BJ (cell line): ENCODE measurements around the gene SCYL1. TPM values are rescaled to one million over a fixed set of nuclear protein-coding genes. Genes with fewer than 3 reads are reported as not detected.
"Not testable (repeated sequence)": the region's sequence is repeated elsewhere in the genome, so short reads cannot be mapped to it uniquely, and the experiment has no call there.

ENCODE experiments used
- CTCF ChIA-PET: fragments of 350-600 bp; formaldehyde crosslinking; extraction: SDS; loops from one replicate; lab custom pipeline; 2021; ENCODE audit warnings: antibody characterized with exemption, inconsistent platforms; lab: Yijun Ruan, JAX
- POLR2A ChIA-PET: fragments of 300-600 bp; sonication (Branson Sonifier 250); formaldehyde crosslinking; extraction: SDS; loops from one replicate; lab custom pipeline; 2021; ENCODE audit warnings: antibody characterized with exemption; lab: Charles Lee
- DNase-seq: peaks from one replicate; pipeline ENCODE4 v3.0.0-alpha.2; 2011; ENCODE audit warnings: low read depth
- H3K27me3 ChIP-seq: 2 replicates; pipeline ENCODE4 v1.6.0; 2011; ENCODE audit warnings: low read length; ENCODE audit not compliant: control insufficient read depth, insufficient read depth
- H3K36me3 ChIP-seq: 2 replicates; pipeline ENCODE4 v1.5.1; 2011; ENCODE audit warnings: low read length; ENCODE audit not compliant: control insufficient read depth, insufficient read depth
- H3K4me3 ChIP-seq: 2 replicates; pipeline ENCODE4 v1.5.1; 2011; ENCODE audit warnings: low read depth, mild to moderate bottlenecking, control low read depth, low read length
- polyA plus RNA-seq: library from polyadenylated mRNA; depleted of rRNA; stranded (reverse); fragments of >200 nt; gene quantifications from 2 replicates; pipeline ENCODE4 v1.2.3, GENCODE V29; 2011
- TF ChIP-seq, protein P1 (sequence below): IDR thresholded peaks from 2 replicates; pipeline ENCODE4 v1.5.1; 2011; ENCODE audit warnings: low read depth, mild to moderate bottlenecking, control low read depth, inconsistent platforms, low read length, moderate library complexity; ENCODE audit not compliant: insufficient read depth

The SCYL1 gene
- polyA plus RNA-seq, 1 experiment = 134 TPM

DNA sequence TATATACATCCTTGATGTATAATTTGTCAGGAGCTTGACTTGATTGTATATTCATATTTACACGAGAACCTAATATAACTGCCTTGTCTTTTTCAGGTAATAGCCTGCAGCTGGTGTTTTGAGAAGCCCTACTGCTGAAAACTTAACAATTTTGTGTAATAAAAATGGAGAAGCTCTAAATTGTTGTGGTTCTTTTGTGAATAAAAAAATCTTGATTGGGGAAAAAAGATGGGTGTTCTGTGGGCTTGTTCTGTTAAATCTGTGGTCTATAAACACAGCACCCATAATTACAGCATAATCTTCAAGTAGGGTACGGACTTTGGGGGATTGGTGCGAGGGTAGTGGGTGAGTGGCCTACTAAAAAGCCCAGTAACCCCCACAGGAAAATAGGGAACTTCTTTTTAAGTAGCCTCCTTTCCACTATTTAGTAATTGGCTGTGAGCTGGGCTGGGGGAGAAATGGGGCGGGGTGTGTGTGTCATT, 18.6 kb upstream of the SCYL1 start:
- peak overlapping the region; percentile 76 for H3K4me3 ChIP-seq
- CTCF ChIA-PET = interaction anchor here (0.9 to 8.7 kb wide), 4 partner anchors 9 to 89 kb away, joined by 3 to 128 read pairs (median 8); no protein-coding TSS in a partner anchor
- DNase-seq = no peak
- peaks cover 18% of the 10 kb centered on the region for H3K36me3 ChIP-seq
- TF ChIP-seq, protein P1, sequence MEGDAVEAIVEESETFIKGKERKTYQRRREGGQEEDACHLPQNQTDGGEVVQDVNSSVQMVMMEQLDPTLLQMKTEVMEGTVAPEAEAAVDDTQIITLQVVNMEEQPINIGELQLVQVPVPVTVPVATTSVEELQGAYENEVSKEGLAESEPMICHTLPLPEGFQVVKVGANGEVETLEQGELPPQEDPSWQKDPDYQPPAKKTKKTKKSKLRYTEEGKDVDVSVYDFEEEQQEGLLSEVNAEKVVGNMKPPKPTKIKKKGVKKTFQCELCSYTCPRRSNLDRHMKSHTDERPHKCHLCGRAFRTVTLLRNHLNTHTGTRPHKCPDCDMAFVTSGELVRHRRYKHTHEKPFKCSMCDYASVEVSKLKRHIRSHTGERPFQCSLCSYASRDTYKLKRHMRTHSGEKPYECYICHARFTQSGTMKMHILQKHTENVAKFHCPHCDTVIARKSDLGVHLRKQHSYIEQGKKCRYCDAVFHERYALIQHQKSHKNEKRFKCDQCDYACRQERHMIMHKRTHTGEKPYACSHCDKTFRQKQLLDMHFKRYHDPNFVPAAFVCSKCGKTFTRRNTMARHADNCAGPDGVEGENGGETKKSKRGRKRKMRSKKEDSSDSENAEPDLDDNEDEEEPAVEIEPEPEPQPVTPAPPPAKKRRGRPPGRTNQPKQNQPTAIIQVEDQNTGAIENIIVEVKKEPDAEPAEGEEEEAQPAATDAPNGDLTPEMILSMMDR = no peak
- POLR2A ChIA-PET = interaction anchor here (0.6 to 7.8 kb wide), 13 partner anchors 8 to 546 kb away, joined by 3 to 80 read pairs (median 8); partner anchors contain the start of genes MALAT1, NEAT1 and SF3B2
- no peaks in the 10 kb centered on the region for H3K27me3 ChIP-seq

DNA sequence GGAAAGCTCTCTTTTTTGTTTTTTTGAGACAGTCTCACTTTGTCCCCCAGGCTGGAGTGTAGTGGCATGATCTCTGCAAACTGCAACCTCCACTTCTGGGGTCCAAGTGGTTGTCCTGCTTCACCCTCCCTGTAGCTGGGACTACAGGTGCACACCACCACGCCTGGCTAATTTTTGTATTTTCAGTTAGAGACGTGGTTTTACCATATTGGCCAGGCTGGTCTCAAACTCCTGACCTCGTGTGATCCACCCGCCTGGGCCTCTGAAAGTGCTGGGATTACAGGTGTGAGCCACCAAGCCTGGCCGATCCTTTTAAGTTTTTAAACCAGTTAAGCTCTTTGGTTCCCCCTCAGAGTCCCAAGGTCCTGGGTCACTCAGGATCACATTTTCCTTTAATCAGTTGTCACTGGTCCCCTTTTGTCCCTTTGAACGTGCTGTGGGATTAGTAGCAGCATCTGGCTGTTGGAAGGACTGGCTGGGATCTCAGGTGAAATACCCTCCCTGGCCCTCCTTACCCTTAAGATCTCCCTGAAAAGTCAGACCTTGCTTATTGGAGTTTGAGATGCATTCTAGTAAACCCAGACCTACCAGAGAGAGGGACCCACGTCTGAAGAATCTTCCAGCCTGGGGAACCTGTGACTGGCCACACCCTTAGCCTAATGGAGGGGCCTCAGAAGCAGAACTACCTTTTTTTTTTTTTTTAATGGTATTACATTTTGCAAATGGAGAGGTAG, 17.9 kb upstream of the SCYL1 start:
- peak overlapping the region; percentile 76 for H3K4me3 ChIP-seq
- ChIA-PET POLR2A (interaction anchor here (0.6 to 7.8 kb wide), 15 partner anchors 9 to 545 kb away, joined by 3 to 80 read pairs (median 8); partner anchors contain the start of genes MALAT1, NEAT1 and SF3B2), CTCF (interaction anchor here (0.6 to 8.7 kb wide), 7 partner anchors 8 to 118 kb away, joined by 3 to 128 read pairs (median 5); partner anchors contain the start of gene MALAT1)
- H3K36me3 ChIP-seq = peaks cover 15% of the 10 kb centered on the region
- no peaks in the 10 kb centered on the region for H3K27me3 ChIP-seq
- TF ChIP-seq, protein P1 = no peak
- no peak for DNase-seq

DNA sequence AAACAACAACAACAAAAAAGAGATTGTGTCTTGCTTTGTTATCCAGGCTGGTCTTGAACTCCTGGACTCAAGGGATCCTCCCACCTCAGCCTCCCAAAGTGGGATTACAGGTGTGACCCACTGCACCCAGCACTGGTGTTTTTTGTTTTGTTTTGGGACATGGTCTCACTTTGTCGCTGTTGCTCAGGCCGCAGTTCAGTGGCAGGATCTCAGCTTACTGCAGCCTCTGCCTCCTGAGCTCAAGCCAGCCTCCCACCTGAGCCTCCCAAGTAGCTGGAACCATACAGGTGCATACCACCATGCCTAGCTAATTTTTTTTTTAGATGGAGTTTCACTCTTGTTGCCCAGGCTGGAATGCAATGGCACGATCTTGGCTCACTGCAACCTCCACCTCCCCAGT, 12.6 kb upstream of the SCYL1 start:
- not testable (repeated sequence) for H3K27me3 ChIP-seq, H3K4me3 ChIP-seq, DNase-seq, H3K36me3 ChIP-seq
- ChIA-PET CTCF (interaction anchor here (1.0 to 8.7 kb wide), 2 partner anchors 95 to 145 kb away, joined by 4 to 128 read pairs; no protein-coding TSS in a partner anchor), POLR2A (interaction anchor here (0.6 kb wide), 1 partner anchor 63 kb away, joined by 3 read pairs; no protein-coding TSS in a partner anchor)

DNA sequence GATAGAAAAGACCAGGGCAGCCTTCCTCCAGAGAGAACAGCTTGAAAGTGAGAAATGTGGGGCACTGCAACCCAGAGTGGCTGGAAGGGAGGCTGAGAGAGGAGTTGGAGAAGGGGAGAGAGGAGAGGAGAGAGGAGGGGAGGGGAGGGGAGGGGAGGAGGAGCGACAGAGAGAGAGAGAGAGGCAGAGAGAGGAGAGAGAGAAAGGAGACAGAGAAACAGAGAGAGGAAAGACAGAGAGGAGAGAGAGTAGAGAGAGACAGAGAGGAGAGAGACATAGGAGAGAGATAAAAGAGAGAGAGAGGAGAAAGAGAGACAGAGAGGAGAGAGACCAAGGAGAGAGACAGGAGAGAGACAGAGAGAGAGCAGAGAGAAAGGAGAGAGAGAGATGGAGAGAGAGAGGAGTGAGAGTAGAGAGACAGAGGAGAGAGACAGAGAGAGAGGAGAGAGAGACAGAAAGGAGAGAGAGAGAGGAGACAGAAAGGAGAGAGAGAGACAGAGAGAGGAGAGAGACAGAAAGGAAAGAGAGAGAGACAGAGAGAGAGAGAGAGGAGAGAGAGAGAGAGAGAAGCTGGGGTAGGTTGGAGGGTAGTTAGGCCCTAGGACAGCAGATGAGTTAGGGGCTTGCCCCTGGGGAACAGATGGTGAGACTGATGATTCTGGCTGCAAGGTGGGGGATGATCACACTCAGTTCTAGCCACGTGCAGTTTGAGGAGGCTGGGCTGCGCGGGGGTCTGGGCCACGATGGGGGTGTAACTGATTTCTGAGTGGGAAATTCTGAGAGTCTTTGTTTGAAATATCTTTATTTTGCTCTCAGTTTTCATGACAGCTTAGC, 8.5 kb upstream of the SCYL1 start:
- TF ChIP-seq, protein P1 = no peak

DNA sequence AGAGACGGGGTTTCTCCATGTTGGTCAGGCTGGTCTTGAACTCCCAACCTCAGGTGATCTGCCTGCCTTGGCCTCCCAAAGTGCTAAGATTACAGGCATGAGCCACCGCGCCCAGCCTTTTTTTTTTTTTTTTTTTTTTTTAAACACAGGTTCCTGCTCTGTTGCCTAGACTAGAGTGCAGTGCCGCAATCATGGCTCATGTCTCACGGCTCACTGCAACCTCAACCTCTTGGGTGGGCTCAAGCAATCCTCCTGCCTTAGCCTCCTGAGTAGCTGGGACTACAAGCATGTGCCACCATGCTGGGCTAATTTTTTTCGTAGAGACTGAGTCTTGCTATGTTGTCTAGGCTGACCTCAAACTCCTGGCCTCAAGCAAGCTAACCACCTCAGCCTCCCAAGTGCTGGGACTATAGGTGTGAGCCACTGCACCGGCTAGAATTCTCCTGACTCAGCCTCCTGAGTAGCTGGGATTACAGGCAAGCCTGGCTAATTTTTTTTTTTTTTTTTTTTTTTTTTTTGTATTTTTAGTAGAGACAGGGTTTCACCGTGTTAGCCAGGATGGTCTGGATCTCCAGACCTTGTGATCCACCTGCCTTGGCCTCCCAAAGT, 5.8 kb upstream of the SCYL1 start:
- H3K27me3 ChIP-seq, H3K36me3 ChIP-seq, H3K4me3 ChIP-seq, DNase-seq, CTCF ChIA-PET: not testable (repeated sequence)
- POLR2A ChIA-PET = interaction anchor here (0.7 kb wide), 1 partner anchor 42 kb away, joined by 11 read pairs; no protein-coding TSS in a partner anchor

More for the DNA sequence above, 8.5 kb upstream of the SCYL1 start:
- Histone ChIP-seq H3K27me3 (no peaks in the 10 kb centered on the region), H3K4me3 (no peak overlapping the region), H3K36me3 (no peaks in the 10 kb centered on the region)
- CTCF ChIA-PET = interaction anchor here (0.9 to 1.7 kb wide), 2 partner anchors 100 to 138 kb away, joined by 3 to 5 read pairs; no protein-coding TSS in a partner anchor
- no peak for DNase-seq
- POLR2A ChIA-PET = no interaction called here

DNA sequence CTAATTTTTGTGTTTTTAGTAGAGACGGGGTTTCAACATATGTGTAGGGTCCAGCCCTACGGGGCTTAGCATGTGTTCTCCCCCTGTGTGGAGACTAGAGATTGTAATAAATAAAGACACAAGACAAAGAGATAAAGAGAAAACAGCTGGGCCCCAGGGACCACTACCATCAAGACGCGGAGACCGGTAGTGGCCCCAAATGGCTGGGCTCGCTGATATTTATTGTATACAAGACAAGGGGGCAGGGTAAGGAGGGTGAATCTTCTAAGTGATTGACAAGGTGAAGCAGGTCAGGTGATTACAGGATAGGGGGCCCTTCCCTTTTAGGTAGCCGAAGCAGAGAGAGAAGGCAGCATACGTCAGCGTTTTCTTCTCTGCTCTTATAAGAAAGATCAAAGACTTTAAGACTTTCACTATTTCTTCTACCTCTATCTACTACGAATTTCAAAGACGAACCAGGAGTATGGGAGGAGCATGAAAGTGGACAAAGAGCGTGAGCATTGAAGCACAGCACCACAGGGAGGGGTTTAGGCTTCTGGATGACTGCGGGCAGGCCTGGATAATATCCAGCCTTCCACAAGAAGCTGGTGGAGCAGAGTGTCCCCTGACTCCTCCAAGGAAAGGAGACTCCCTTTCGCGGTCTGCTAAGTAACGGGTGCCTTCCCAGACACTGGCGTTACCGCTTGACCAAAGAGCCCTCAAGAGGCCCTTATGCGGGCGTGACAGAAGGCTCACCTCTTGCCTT, 2.9 kb upstream of the SCYL1 start:
- DNase-seq, H3K27me3 ChIP-seq, POLR2A ChIA-PET, H3K4me3 ChIP-seq, H3K36me3 ChIP-seq: not testable (repeated sequence)
- CTCF ChIA-PET = interaction anchor here (0.8 kb wide), 1 partner anchor 12 kb away, joined by 4 read pairs; no protein-coding TSS in a partner anchor

DNA sequence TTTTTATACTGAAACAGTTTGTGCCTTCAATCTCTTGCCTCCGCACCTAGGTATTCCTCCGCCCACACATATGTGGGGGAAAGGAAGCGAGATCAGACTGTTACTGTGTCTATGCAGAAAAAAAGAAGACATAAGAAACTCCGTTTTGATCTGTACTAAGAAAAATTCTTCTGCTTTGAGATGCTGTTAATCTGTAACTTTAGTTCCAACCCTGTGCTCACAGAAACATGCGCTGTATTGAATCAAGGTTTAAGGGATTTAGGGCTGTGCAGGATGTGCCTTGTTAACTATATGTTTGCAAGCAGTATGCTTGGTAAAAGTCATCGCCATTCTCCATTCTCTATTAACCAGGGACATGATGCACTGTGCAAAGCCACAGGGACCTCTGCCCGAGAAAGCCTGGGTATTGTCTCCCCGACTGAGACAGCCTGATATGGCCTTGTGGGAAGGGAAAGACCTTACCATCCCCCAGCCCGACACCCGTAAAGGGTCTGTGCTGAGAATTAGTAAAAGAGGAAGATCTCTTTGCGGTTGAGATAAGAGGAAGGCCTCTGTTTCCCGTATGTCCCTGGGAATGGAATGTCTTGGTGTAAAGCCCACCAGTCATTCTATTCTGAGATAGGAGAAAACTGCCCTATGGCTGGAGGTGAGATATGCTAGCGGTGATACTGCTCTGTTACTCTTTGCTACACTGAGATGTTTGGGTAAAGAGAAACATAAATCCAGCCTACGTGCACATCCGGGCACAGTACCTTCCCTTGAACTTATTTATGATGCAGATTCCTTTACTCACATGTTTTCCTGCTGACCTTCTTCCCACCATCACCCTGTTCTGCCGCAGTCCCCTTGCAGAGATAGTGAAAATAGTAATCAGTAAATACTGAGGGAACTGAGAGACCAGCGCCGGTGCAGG, 1.9 kb upstream of the SCYL1 start:
- H3K36me3 ChIP-seq, DNase-seq, H3K27me3 ChIP-seq, POLR2A ChIA-PET, CTCF ChIA-PET, H3K4me3 ChIP-seq: not testable (repeated sequence)
